GM21360 (cell line): ENCODE results near the gene NUP214.

ENCODE experiments used
- ATAC-seq: cut with Tn5 transposase; IDR thresholded peaks from one replicate; pipeline ENCODE4 v1.9.1; 2021; ENCODE audit warnings: mild to moderate bottlenecking, moderate library complexity; ENCODE audit not compliant: unreplicated experiment

The NUP214 gene

GRCh38 chr9:131274674-131275331 lies 149.4 kb downstream of the NUP214 start:
- no peak for ATAC-seq

GRCh38 chr9:131275332-131276093 lies 150.1 kb downstream of the NUP214 start:
- no peak for ATAC-seq

GRCh38 chr9:131276094-131276888 lies 150.9 kb downstream of the NUP214 start, which contains the start of gene FAM78A:
Gene FAM78A (minus strand): TSS chr9:131276510. CDS start chr9:131276179, 331 bp downstream.
- no peak for ATAC-seq

GRCh38 chr9:131276891-131277286 lies 151.5 kb downstream of the NUP214 start:
- ATAC-seq = no peak

- no peak for ATAC-seq
Measured at GRCh38 chr9:131277287-131277909, 152.0 kb downstream of the NUP214 start.

- ATAC-seq = no peak
Measured at GRCh38 chr9:131277910-131278701, 152.7 kb downstream of the NUP214 start.

GRCh38 chr9:131278702-131279111 lies 153.3 kb downstream of the NUP214 start:
- ATAC-seq = no peak

GRCh38 chr9:131279196-131279862 lies 153.9 kb downstream of the NUP214 start:
- no peak for ATAC-seq

GRCh38 chr9:131279863-131280570 lies 154.6 kb downstream of the NUP214 start:
- ATAC-seq = no peak

- ATAC-seq = no peak
Measured at GRCh38 chr9:131280660-131281059, 155.3 kb downstream of the NUP214 start.

- ATAC-seq = no peak
Measured at GRCh38 chr9:131281119-131281965, 156.0 kb downstream of the NUP214 start.

GRCh38 chr9:131282175-131282574 lies 156.8 kb downstream of the NUP214 start:
- ATAC-seq = no peak

- ATAC-seq = no peak
Measured at GRCh38 chr9:131282688-131283422, 157.5 kb downstream of the NUP214 start.
